Neural progenitor cell (in vitro differentiated cells): ENCODE results near the gene IPO8.

Experiments used
- CTCF ChIP-seq: fragments of 200-600 bp; sonication (generic); IDR thresholded peaks from 2 replicates; pipeline ENCODE4 v1.5.1; 2017; ENCODE audit warnings: antibody characterized with exemption, mild to moderate bottlenecking
- EZH2 ChIP-seq: fragments of 200-600 bp; sonication (generic); IDR thresholded peaks from 2 replicates; pipeline ENCODE4 v1.6.1; 2017; ENCODE audit warnings: antibody characterized with exemption, mild to moderate bottlenecking, moderate library complexity

GRCh38 chr12:30696943-30697342 is 1.3 kb upstream of the IPO8 start:
- TF ChIP-seq CTCF (no peak), EZH2 (no peak)
